ENCODE results near the gene FAM13A.

The FAM13A gene

GRCh38 chr4:88823058-88823919 lies 233.7 kb downstream of the FAM13A start (continued):
- TF ChIP-seq ZNF274 (IDR thresholded peaks at IDR 0.05; ENCODE audit: low read length), result no peak
- no peak for TF ChIP-seq ZNF274 (tag by site-specific recombination; IDR thresholded peaks at IDR 0.05; ENCODE audit: borderline replicate concordance)
- no peak for TF ChIP-seq ZNF529 (tag by site-specific recombination; IDR thresholded peaks at IDR 0.05; ENCODE audit: insufficient replicate concordance)
- TF ChIP-seq ZNF366 (tag by site-specific recombination; conservative IDR thresholded peaks at IDR 0.05), result peak; percentile 92
- TF ChIP-seq TSHZ1 (tag by site-specific recombination; IDR thresholded peaks at IDR 0.05; ENCODE audit: borderline replicate concordance), result no peak
- TF ChIP-seq KLF9 (tag by site-specific recombination; IDR thresholded peaks at IDR 0.05; ENCODE audit: low read depth), result no peak; the same call in 1 of the 2 replicates

GRCh38 chr4:88822034-88822789 lies 234.8 kb downstream of the FAM13A start:
- ChIA-PET CTCF (interaction anchor here (0.8 kb wide), 1 partner anchor 209 kb away, joined by 3 read pairs; no protein-coding TSS in a partner anchor), POLR2A (no interaction called here)
- H3K4me3 ChIP-seq (ENCODE audit: low read depth, low read length), result no peak overlapping the region
- no peak overlapping the region for H3K27ac ChIP-seq (ENCODE audit: extremely low read depth, low read depth, low read length)
- H3K36me3 ChIP-seq (ENCODE audit: control insufficient read depth in 2 of 2, insufficient read depth in 1 of 2, low read length in 2 of 2), result no peaks in the 10 kb centered on the region
- H3K9me3 ChIP-seq (ENCODE audit: control insufficient read depth, insufficient read depth, low read depth, low read length), result no peaks in the 10 kb centered on the region
- no peaks in the 10 kb centered on the region; the same call in 1 of the 2 replicates for H3K4me1 ChIP-seq (ENCODE audit: control insufficient read depth, insufficient read depth, low read length)
- TF ChIP-seq PRDM4 (tag by site-specific recombination; IDR thresholded peaks at IDR 0.05) (no peak), ZNF426 (tag by site-specific recombination; IDR thresholded peaks at IDR 0.05) (no peak), ZNF621 (tag by site-specific recombination; IDR thresholded peaks at IDR 0.05) (no peak), REST (tag by site-specific recombination; IDR thresholded peaks at IDR 0.05) (no peak), ZNF514 (tag by site-specific recombination; IDR thresholded peaks at IDR 0.05) (no peak), ATF2 (tag by site-specific recombination; IDR thresholded peaks at IDR 0.05; ENCODE audit: low read depth) (no peak), ZNF292 (tag by site-specific recombination; IDR thresholded peaks at IDR 0.05; ENCODE audit: borderline replicate concordance, low read depth) (no peak), ZNF701 (tag by site-specific recombination; IDR thresholded peaks at IDR 0.05) (no peak), ZNF776 (tag by site-specific recombination; IDR thresholded peaks at IDR 0.05; ENCODE audit: borderline replicate concordance) (no peak), ZNF280D (tag by site-specific recombination; IDR thresholded peaks at IDR 0.05) (no peak), SP2 (tag by site-specific recombination; IDR thresholded peaks at IDR 0.05) (no peak), MYNN (tag by site-specific recombination; IDR thresholded peaks at IDR 0.05; ENCODE audit: borderline replicate concordance) (no peak), ZNF623 (tag by site-specific recombination; IDR thresholded peaks at IDR 0.05) (no peak)
